ENCODE results near the gene GPANK1.

DNA sequence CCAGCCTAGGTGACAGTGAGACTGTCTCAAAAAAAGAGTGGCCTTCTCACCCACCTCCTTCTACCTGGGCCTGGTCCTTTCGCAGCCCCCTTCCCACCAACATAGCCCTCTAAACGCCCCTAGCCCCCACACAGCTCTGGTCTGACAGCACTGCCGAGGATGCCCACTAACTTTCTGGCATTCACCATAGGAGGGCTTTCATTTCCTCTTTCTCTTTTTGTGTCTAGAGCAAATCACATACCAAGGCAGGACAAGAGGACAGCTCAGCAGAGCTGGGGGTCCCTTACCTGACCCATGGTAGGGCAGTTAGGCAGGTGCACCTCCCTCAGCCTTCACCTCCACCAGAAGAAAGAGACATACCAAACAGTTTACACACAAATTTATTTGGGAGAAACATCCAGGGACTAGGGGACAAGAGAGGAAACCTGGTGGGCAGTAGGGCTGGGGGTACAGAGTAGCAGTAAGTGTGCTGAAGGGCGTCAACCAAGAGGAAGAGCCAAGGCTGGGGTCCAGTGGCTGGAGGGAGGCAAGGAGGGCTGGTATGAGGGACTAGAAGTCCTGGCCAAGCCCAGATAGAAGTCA lies 11.6 kb upstream of the GPANK1 start:
- TF ChIP-seq, protein P1, sequence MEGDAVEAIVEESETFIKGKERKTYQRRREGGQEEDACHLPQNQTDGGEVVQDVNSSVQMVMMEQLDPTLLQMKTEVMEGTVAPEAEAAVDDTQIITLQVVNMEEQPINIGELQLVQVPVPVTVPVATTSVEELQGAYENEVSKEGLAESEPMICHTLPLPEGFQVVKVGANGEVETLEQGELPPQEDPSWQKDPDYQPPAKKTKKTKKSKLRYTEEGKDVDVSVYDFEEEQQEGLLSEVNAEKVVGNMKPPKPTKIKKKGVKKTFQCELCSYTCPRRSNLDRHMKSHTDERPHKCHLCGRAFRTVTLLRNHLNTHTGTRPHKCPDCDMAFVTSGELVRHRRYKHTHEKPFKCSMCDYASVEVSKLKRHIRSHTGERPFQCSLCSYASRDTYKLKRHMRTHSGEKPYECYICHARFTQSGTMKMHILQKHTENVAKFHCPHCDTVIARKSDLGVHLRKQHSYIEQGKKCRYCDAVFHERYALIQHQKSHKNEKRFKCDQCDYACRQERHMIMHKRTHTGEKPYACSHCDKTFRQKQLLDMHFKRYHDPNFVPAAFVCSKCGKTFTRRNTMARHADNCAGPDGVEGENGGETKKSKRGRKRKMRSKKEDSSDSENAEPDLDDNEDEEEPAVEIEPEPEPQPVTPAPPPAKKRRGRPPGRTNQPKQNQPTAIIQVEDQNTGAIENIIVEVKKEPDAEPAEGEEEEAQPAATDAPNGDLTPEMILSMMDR (IDR thresholded peaks at IDR 0.05) = no peak
- TF ChIP-seq POLR2A (IDR thresholded peaks at IDR 0.05) = no peak
